Measurements from ENCODE around the gene MYO1D. TPM values are rescaled to one million over a fixed set of nuclear protein-coding genes. Genes with fewer than 3 reads are reported as not detected.

The MYO1D gene
- total and polyA plus RNA-seq, 4 donors: 4.5 to 22.9 (median 13.3) TPM

GRCh38 chr17:32873114-32873513, 3.8 kb downstream of the MYO1D start:
- H3K27ac ChIP-seq (ENCODE audit: low read depth in 1 of 2, low read length in 2 of 2): no peak overlapping the region
- H3K36me3 ChIP-seq (ENCODE audit: control insufficient read depth in 4 of 4, insufficient read depth in 3 of 4, low read depth in 1 of 4, low read length in 3 of 4): no peaks in the 10 kb centered on the region
- no peak for DNase-seq (ENCODE audit: low spot score)

More at GRCh38 chr17:32873114-32873513, 3.8 kb downstream of the MYO1D start:
- Histone ChIP-seq H3K9ac (ENCODE audit: low read depth in 1 of 2, low read length in 2 of 2) (no peak overlapping the region), H3K27me3 (ENCODE audit: control insufficient read depth in 4 of 4, insufficient read depth in 4 of 4, low read length in 3 of 4) (no peaks in the 10 kb centered on the region), H3K9me3 (ENCODE audit: control insufficient read depth in 4 of 4, low read length in 3 of 4) (no peaks in the 10 kb centered on the region), H3K4me3 (ENCODE audit: low read depth in 1 of 3, low read length in 3 of 3) (no peak overlapping the region), H3K4me1 (ENCODE audit: control insufficient read depth in 4 of 4, insufficient read depth in 4 of 4, low read length in 3 of 4) (peaks cover 3 to 26% (median 12%) of the 10 kb centered on the region in 4 donors)
- TF ChIP-seq FOXA1 (IDR thresholded peaks at IDR 0.05) (no peak), FOXA2 (IDR thresholded peaks at IDR 0.05) (no peak), MAX (IDR thresholded peaks at IDR 0.05) (no peak), RXRA (IDR thresholded peaks at IDR 0.05) (no peak), NR2F2 (IDR thresholded peaks at IDR 0.05) (no peak), ZBTB33 (IDR thresholded peaks at IDR 0.05) (no peak), HNF4A (conservative IDR thresholded peaks at IDR 0.05) (no peak), TAF1 (conservative IDR thresholded peaks at IDR 0.05) (no peak), EGR1 (IDR thresholded peaks at IDR 0.05; ENCODE audit: low read depth in 2 of 2) (no peak), SP1 (IDR thresholded peaks at IDR 0.05) (no peak), YY1 (IDR thresholded peaks at IDR 0.05) (no peak), CTCF (IDR thresholded peaks at IDR 0.05; ENCODE audit: low read depth, low read length, missing input control) (no peak), RAD21 (IDR thresholded peaks at IDR 0.05) (no peak), ATF3 (IDR thresholded peaks at IDR 0.05) (no peak), HNF4G (IDR thresholded peaks at IDR 0.05) (no peak), REST (IDR thresholded peaks at IDR 0.05) (no peak), GABPA (IDR thresholded peaks at IDR 0.05 in 1 of 2, conservative IDR thresholded peaks at IDR 0.05 in 1 of 2) (no peak), JUND (IDR thresholded peaks at IDR 0.05) (no peak)
- WGBS: 97% methylated on average over 1 of the region's 1 CpG

Measured in liver (tissue), 9 donors.